C4-2B (cell line): ENCODE measurements around the gene ZNF211.

Experiments used
- H3K27ac ChIP-seq: fragments of 450-650 bp; 2 replicates; pipeline ENCODE4 v1.5.1; 2017
- CTCF ChIP-seq: fragments of 450-650 bp; conservative IDR thresholded peaks from 2 replicates; pipeline ENCODE4 v1.5.1; 2017; ENCODE audit warnings: mild to moderate bottlenecking
- ZFX ChIP-seq: fragments of 450-650 bp; IDR thresholded peaks from 2 replicates; pipeline ENCODE4 v1.6.1; 2017

ZNF211 gene

GRCh38 chr19:57632987-57633831 lies at the start of gene ZNF211:
ZNF211 (plus strand) TSS chr19:57633168; CDS start chr19:57633347, 179 bp downstream.
- TF ChIP-seq ZFX: no peak
- peak within 1 kb of the TSS; percentile 63 for H3K27ac ChIP-seq

GRCh38 chr19:57583521-57584416 lies 49.2 kb upstream of the ZNF211 start, which contains the start of gene ZIK1:
ZIK1 (plus strand) TSS chr19:57584145; CDS start chr19:57584357, 212 bp downstream.
- no peak within 1 kb of the TSS for H3K27ac ChIP-seq
- TF ChIP-seq CTCF (no peak), ZFX (no peak)

- H3K27ac ChIP-seq: no peak overlapping the region
- TF ChIP-seq ZFX (no peak), CTCF (no peak)
Measured at GRCh38 chr19:57587529-57587928, 45.4 kb upstream of the ZNF211 start.

GRCh38 chr19:57599377-57599760 lies 33.6 kb upstream of the ZNF211 start:
- no peak for TF ChIP-seq ZFX
- TF ChIP-seq CTCF: no peak
- H3K27ac ChIP-seq: peak overlapping the region; percentile 73

GRCh38 chr19:57599761-57600383 lies 33.1 kb upstream of the ZNF211 start, which contains the start of gene ZNF530:
ZNF530 (plus strand) TSS chr19:57599885; CDS start chr19:57604346, 4,461 bp downstream.
- TF ChIP-seq ZFX: peak; percentile 67
- TF ChIP-seq CTCF: no peak
- H3K27ac ChIP-seq: peak within 1 kb of the TSS; percentile 73

GRCh38 chr19:57606931-57607330 lies 26.0 kb upstream of the ZNF211 start:
- TF ChIP-seq ZFX (no peak), CTCF (no peak)

GRCh38 chr19:57611113-57611512 lies 21.9 kb upstream of the ZNF211 start:
- H3K27ac ChIP-seq: no peak overlapping the region

More at GRCh38 chr19:57606931-57607330, 26.0 kb upstream of the ZNF211 start:
- H3K27ac ChIP-seq: no peak overlapping the region

More at GRCh38 chr19:57611113-57611512, 21.9 kb upstream of the ZNF211 start:
- TF ChIP-seq CTCF: no peak
- TF ChIP-seq ZFX: no peak
